PFSK-1 (cell line): ENCODE measurements around the gene BAMBI.

ENCODE experiments used
- POLR2AphosphoS5 ChIP-seq: IDR thresholded peaks from 2 replicates; pipeline ENCODE4 v1.6.1; 2012; ENCODE audit warnings: low read depth, mild to moderate bottlenecking, control low read depth, low read length, moderate library complexity
- TAF1 ChIP-seq: IDR thresholded peaks from 2 replicates; pipeline ENCODE4 v1.6.1; 2012; ENCODE audit warnings: low read length, control low read depth, borderline replicate concordance; ENCODE audit not compliant: insufficient read depth

- TF ChIP-seq POLR2AphosphoS5 (no peak), TAF1 (no peak)
These were observed 7.0 kb downstream of the BAMBI start for GRCh38 chr10:28684157-28684985.
